HG02623 (cell line): Measurements from ENCODE around the gene NMRAL1.
A peak's percentile ranks its signal among the peaks of the same experiment; 100 is the strongest.

Source experiments
- ATAC-seq: cut with Tn5 transposase; IDR thresholded peaks from one replicate; pipeline ENCODE4 v1.9.1; 2021; ENCODE audit warnings: moderate library complexity; ENCODE audit not compliant: unreplicated experiment

Gene NMRAL1

DNA sequence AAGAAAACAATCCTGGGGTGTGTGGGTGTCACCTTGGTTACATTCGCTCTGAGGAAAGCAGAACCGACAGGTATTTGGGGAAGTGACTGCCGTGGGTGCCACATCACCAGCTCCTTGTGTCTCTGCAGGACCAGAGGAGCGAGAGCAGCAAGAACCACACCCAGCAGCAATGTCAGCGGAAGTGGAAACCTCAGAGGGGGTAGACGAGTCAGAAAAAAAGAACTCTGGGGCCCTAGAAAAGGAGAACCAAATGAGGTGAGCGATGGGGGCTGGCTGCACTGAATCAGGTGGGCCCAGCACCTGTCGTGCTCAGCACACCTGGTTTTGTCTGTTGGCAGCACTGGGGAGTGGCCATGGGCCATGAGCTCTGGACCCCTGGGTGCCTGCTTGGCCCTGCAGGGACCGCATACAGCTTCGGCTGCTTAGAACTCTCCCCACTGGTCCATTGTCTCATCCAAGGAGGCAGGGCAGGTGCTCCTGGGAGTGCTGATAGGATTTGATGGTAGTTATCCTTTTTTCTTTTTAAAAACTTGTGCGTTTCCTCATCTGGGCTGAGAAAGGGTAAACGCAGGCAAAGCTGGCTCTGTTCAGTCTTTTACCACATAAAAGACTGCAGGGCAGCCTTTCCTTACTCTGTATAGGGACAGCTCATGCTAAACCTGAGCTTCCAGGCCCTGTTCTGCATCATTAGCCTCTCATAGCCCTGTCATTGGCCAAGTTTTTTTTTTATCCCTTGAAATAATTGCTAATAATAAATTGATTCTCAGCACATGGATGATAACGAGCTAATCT is 31.1 kb upstream of the NMRAL1 start:
- peak; percentile 63 for ATAC-seq

GRCh38 chr16:4501071-4501478 is 26.6 kb upstream of the NMRAL1 start:
- ATAC-seq = no peak

DNA sequence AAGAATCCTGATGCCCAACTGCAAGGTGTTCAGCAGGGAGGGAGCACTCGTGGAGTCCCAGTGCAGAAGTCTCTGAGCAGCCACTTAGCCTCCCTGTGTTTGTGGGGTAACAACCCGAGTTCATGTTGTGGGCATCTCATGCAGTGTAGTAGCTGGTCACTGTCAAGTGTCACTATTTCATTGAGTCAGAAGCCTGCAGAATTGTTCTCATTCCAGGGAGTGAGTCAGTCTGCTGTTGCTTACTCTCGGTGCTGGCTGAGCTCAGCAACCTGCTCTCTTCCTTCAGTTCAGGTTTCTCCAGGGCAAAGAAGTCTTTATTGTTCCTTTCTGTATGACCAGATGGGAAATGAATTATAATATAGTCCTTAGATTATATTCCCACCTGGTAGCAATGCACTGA is 25.8 kb upstream of the NMRAL1 start:
- ATAC-seq = no peak

DNA sequence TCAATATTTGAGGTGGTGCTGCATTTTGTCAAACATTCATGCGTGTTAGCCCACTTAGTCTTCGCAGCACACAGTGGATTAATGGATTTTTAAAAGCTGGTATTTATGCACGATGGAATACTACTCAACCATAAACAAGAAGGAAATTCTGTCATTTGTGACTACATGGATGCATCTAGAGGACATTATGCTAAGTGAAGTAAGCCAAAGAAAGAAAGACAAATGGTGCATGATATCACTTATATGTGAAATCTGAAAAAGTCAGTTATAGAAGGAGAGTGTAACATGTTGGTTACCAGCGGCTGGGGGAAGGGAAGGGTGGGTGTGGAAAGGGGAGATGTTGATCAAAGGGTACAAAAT is 24.8 kb upstream of the NMRAL1 start:
- ATAC-seq = no peak

GRCh38 chr16:4498546-4499195 is 24.2 kb upstream of the NMRAL1 start:
- no peak for ATAC-seq

DNA sequence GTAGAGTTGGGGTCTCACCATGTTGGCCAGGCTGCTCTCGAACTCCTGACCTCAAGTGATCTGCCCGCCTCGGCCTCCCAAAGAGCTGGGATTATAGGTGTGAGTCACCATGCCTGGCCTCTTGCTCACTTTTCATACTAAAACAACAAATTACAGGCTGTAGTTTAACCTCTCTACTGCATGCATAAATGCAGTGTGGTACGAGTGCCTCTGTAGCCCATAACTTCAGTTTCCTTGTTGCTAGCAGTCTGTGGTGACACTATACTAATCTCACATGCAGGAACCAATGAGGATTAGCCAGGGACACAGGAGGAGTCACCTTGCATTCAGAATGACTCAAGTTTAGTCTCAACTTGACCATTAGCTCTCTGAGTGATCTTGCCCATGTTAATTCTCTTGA is 21.9 kb upstream of the NMRAL1 start:
- no peak for ATAC-seq

- no peak for ATAC-seq
These were observed 21.3 kb upstream of the NMRAL1 start for GRCh38 chr16:4495766-4496165.

DNA sequence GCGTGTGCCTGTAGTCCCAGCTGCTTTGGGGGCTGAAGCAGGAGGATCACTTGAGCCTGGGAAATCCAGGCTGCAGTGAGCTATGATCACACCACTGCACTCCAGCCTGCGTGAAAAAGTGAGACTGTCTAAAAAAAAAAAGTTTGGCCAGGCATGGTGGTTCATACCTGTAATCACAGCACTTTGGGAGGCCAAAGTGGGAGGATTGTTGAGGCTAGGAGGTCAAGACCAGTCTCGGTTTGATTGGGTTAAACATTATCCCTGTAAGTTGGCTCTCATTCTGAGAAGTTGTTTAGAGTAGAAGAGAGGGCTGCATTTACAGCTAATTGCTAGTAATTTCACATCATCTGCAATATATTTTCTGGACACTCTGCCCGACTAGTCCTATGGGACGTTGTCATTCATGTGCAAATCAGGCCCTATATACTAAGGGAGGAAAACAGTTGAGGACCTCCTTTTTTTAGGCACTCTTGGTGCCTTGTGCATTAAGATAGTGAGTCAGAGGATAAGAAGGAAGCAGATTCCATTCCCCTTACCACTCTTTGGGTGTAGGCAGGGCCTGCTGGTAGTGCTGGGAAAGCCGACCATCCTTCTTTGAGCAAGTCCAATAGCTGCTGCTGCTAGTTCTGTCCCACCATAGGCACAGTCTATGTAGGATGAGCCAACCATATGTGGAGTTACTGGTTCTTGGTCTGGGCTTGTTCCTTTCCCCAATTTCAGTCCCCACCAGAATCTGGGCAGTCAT is 20.5 kb upstream of the NMRAL1 start:
- ATAC-seq = no peak

DNA sequence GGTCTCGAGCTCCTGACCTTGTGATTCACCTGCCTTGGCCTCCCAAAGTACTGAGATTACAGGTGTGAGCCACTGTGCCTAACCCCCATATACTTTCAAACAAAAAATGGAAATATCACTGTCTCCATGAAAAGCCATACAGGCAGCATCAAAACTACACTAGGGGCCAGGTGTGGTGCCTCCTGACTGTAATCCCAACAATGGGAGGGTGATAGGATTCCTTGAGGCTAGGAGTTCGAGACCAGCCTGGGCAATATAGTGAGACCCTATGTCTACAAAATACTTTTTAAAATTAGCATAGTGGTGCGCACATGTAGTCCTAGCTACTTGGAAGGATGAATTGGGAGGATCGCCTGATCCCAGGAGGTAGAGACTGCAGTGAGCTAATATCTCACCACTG is 17.5 kb upstream of the NMRAL1 start:
- no peak for ATAC-seq

DNA sequence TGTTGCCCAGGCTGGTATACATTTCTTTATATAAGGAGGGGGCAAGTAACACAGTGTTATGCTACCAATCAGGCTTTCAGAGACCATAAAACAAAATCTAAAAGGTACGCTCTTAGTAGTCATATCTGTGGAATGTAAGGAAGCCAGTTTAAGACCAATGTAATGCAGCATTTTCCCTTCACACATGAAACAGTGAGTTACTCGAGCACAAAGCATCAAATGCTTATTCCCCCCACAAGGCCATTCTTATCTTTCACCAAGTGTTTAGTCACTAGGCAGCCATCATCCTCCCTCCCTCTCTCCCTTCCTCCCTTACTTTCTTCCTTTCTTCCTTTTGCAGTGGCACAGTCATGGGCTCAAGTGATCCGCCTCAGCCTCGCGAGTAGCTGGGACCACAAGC is 14.6 kb upstream of the NMRAL1 start:
- ATAC-seq = no peak

GRCh38 chr16:4488499-4488967 is 14.1 kb upstream of the NMRAL1 start:
- no peak for ATAC-seq

- no peak for ATAC-seq
These were observed 13.6 kb upstream of the NMRAL1 start for GRCh38 chr16:4487955-4488498.

DNA sequence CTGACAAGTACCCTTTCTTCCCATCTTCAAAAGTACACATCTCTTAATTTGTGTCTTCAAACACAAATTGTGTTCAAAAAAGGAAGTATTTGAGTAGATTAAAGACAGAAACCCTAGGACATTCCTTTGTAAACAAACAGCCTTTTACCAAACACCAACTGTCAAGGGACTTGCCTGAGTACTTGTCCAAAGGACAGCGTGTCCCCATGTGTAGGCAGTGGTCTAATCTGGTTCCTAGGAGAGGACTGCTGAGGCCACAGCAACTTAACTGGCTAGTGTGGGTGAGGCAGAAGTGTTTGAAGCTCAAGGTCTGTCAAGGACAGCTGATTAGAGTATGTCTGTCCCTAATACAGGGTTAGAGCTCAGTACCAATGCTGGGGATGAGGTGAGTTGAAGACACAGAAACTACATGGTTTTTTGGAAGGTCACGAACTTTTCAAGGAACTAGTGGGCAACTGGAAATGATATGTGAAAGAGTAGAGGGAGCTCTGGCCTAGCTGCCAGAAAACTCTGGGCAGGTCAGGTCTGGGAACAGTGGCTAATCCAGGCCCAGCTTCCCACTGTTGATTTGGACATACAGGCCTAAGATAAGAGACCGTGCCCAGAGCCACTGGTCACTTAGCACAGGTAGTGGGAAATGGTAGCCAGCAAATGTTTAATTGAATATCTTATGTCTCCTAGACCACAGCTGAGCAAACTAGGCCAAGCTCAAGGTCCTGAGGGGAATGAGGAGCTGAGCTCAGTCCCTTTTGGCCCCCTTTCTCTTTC is 11.9 kb upstream of the NMRAL1 start:
- no peak for ATAC-seq

GRCh38 chr16:4481963-4482362 is 7.5 kb upstream of the NMRAL1 start:
- ATAC-seq = no peak

GRCh38 chr16:4481526-4481925 is 7.1 kb upstream of the NMRAL1 start:
- ATAC-seq = no peak

- no peak for ATAC-seq
These were observed 3.5 kb upstream of the NMRAL1 start for GRCh38 chr16:4477966-4478365.

GRCh38 chr16:4475880-4476788 is 1.7 kb upstream of the NMRAL1 start, which contains the start of gene HMOX2:
Gene HMOX2, plus strand, starts transcription at chr16:4476398. Its CDS starts 29,127 bp downstream, at chr16:4505525.
- peak; percentile 80 for ATAC-seq

DNA sequence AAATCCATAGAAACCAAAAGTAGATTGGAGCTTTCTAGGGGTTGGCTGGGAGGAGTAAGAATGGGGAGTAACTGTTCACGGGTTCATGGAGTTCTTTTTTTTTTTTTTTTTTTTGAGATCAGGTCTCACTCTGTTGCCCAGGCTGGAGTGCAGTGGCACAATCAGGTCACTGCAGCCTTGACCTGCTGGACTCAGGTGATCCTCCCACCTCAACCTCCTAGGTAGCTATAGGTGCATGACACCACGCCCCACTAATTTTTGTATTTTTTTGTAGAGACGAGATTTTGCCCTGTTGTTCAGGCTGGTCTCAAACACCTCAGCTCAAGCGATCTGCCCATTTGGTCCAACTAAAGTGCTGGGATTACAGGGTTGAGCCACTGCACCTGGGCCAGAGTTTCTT is 1.5 kb downstream of the NMRAL1 start:
- ATAC-seq = no peak

GRCh38 chr16:4471869-4472268 is 2.6 kb downstream of the NMRAL1 start:
- no peak for ATAC-seq

GRCh38 chr16:4468972-4469371 is 5.5 kb downstream of the NMRAL1 start:
- no peak for ATAC-seq
